ENCODE measurements around the gene KMT2C. TPM values are rescaled to one million over a fixed set of nuclear protein-coding genes. Genes with fewer than 3 reads are reported as not detected.

Gene KMT2C
- total and polyA plus RNA-seq, 10 donors: 5.3 to 147 (median 107) TPM

DNA sequence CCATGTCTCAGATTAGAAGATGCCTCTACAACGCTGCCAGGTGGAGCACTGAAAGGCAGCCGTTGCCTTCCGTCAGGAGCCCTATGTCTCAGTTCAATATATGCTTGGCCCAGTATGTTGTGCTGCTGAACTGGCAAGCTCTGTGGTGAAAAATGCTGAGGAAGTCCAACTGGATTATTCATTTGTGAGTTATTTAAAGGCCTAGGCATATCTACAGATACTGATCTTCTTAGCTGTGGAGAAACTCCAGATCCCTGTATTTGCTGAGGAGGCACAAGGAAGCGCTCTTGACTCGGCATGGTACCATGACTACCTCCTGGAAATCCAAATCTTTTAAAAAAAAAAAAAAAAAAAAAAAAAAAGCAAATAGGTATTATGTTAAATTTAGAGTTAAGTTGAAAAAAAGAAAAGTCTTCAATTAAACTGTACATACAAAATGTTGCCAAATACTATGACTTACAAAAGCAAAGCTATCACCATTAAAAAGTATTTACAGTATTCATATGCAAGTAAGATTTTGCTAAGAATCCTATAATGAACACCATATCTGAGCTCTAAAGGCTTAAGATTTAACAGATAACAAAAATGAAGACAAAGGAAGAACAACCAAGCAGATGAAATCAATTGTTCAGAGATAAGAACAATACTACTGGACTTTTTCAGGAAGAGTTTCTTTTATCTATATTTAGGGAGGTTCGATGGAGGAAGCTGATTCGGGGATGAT, 258.0 kb downstream of the KMT2C start:
- H3K27ac ChIP-seq: no peak overlapping the region
- DNase-seq: no peak
- H3K9me3 ChIP-seq: no peaks in the 10 kb centered on the region
- H3K36me3 ChIP-seq: peaks cover 5 to 100% (median 75%) of the 10 kb centered on the region in 6 donors
- intact Hi-C loops (cut with DNase I; ENCODE audit: low total_unique reads): no loop called here
- no peaks in the 10 kb centered on the region for H3K4me1 ChIP-seq
- no peak overlapping the region for H3K4me3 ChIP-seq
- no peaks in the 10 kb centered on the region for H3K27me3 ChIP-seq (replicated peaks in 1 of 7)
- 89 to 95% (median 92%) methylated on average over 7 of the region's 7 CpGs for WGBS, 5 donors
- TF ChIP-seq, protein P1, sequence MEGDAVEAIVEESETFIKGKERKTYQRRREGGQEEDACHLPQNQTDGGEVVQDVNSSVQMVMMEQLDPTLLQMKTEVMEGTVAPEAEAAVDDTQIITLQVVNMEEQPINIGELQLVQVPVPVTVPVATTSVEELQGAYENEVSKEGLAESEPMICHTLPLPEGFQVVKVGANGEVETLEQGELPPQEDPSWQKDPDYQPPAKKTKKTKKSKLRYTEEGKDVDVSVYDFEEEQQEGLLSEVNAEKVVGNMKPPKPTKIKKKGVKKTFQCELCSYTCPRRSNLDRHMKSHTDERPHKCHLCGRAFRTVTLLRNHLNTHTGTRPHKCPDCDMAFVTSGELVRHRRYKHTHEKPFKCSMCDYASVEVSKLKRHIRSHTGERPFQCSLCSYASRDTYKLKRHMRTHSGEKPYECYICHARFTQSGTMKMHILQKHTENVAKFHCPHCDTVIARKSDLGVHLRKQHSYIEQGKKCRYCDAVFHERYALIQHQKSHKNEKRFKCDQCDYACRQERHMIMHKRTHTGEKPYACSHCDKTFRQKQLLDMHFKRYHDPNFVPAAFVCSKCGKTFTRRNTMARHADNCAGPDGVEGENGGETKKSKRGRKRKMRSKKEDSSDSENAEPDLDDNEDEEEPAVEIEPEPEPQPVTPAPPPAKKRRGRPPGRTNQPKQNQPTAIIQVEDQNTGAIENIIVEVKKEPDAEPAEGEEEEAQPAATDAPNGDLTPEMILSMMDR (IDR thresholded peaks at IDR 0.05 in 8 of 11, conservative IDR thresholded peaks at IDR 0.05 in 3 of 11): no peak
- no peak for TF ChIP-seq POLR2AphosphoS5 (IDR thresholded peaks at IDR 0.05)
- TF ChIP-seq POLR2A (IDR thresholded peaks at IDR 0.05): no peak

DNA sequence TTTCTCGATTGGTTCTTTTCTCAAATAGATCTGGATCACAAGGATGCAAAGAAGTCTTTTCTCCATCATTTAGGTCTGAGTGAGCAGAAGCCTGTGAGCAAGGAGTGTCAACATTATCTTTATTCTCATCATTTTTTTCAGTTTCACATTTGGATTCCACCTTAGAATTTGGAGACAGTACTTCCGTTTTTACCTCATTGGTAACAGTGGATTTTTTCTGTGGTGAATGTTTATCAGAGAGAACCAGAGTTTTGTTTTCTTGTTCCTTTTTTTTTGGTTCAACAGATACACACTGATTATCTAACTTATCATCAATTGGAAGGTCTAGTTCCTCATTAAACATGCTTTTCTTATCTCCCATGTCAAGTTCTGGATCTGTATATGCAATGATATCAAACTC, 259.0 kb downstream of the KMT2C start:
- intact Hi-C loops (cut with DNase I; ENCODE audit: low total_unique reads): no loop called here
- peak overlapping the region in 1 of 8 donors; percentile 1 for H3K27ac ChIP-seq
- no peak for DNase-seq
- H3K4me3 ChIP-seq: no peak overlapping the region
- H3K4me1 ChIP-seq: no peaks in the 10 kb centered on the region
- TF ChIP-seq, protein P1 (IDR thresholded peaks at IDR 0.05 in 8 of 11, conservative IDR thresholded peaks at IDR 0.05 in 3 of 11): no peak
- no peak for TF ChIP-seq POLR2AphosphoS5 (IDR thresholded peaks at IDR 0.05)
- TF ChIP-seq POLR2A (IDR thresholded peaks at IDR 0.05): no peak
- no peaks in the 10 kb centered on the region for H3K9me3 ChIP-seq
- H3K36me3 ChIP-seq: peaks cover 5 to 100% (median 68%) of the 10 kb centered on the region in 6 donors
- H3K27me3 ChIP-seq (replicated peaks in 1 of 7): no peaks in the 10 kb centered on the region
- 71 to 84% (median 76%) methylated on average over 2 of the region's 2 CpGs for WGBS, 5 donors

DNA sequence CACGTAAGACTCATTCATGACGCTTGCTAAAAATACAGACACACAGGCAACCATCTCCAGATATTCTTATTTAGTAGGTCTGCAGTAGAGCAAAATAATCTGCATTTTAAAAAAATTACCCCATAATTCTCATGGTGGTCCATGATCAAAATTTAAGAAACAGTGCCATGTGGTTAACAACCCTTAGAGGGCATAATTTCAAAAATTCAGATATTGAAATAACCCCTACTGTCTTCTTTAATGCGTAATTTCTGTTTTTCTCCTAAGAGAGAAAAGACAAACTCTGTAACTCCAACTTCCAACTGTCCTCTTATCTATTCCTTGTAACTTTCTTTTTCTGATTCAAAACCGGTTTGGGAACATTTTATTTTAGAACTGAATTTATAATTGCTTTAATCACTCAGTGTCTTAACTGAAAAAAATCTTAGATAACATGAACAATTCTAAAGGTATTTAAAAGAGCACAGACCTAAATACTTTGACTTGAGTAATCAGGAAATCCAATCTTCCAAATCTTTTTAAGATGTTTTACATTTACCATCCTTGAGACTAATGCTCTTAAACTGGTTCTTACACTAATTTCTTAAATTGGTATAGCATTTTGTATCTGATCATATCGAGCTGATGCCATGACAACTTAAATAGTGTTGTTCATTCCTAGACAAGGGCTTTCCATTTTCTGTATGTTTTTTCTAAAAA, 262.3 kb downstream of the KMT2C start:
- Histone ChIP-seq H3K27me3 (replicated peaks in 1 of 7) (no peaks in the 10 kb centered on the region), H3K4me1 (no peaks in the 10 kb centered on the region), H3K4me3 (no peak overlapping the region), H3K9me3 (no peaks in the 10 kb centered on the region), H3K36me3 (peaks cover 0 to 100% (median 62%) of the 10 kb centered on the region in 6 donors), H3K27ac (no peak overlapping the region)
- DNase-seq: no peak
- TF ChIP-seq, protein P1 (IDR thresholded peaks at IDR 0.05 in 8 of 11, conservative IDR thresholded peaks at IDR 0.05 in 3 of 11): no peak
- TF ChIP-seq POLR2A (IDR thresholded peaks at IDR 0.05) (no peak), POLR2AphosphoS5 (IDR thresholded peaks at IDR 0.05) (no peak)
- intact Hi-C loops (cut with DNase I; ENCODE audit: low total_unique reads): no loop called here
- 95 to 97% (median 96%) methylated on average over 5 of the region's 5 CpGs for whole genome bisulfite sequencing, 5 donors

DNA sequence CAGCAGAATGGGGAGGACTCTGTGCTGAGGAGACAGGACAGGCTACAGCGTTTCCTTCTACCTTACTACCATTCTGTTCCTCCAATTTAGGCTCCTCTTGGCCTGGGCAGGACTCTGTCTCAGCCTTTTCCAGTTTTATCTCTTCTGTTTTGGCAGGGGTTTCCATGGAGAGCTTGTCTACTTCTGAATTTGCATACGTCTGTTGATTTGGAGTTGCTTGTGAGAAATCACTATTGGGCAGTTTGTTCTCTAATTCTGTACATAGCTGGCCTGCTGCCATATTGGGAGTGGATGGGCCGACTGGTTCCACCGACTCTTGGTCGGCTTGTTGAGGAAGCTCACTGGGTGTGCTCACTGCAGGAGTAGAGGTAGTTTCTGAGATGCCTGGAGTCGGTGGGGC, 273.5 kb downstream of the KMT2C start:
- WGBS, 5 donors: 90 to 95% (median 92%) methylated on average over 6 of the region's 6 CpGs
- Histone ChIP-seq H3K27me3 (replicated peaks in 1 of 7) (no peaks in the 10 kb centered on the region), H3K36me3 (peaks cover 6 to 100% (median 68%) of the 10 kb centered on the region in 6 donors), H3K27ac (no peak overlapping the region), H3K9me3 (no peaks in the 10 kb centered on the region), H3K4me1 (peaks cover 3 to 26% (median 12%) of the 10 kb centered on the region in 6 donors), H3K4me3 (no peak overlapping the region)
- intact Hi-C loops (cut with DNase I; ENCODE audit: low total_unique reads): no loop called here
- TF ChIP-seq POLR2AphosphoS5 (IDR thresholded peaks at IDR 0.05) (no peak), POLR2A (IDR thresholded peaks at IDR 0.05) (no peak)
- TF ChIP-seq, protein P1 (IDR thresholded peaks at IDR 0.05 in 8 of 11, conservative IDR thresholded peaks at IDR 0.05 in 3 of 11): no peak
- DNase-seq: no peak
